Measurements from ENCODE around the gene RAB28. TPM values are rescaled to one million over a fixed set of nuclear protein-coding genes. Genes with fewer than 3 reads are reported as not detected.

The RAB28 gene
- total RNA-seq, result 14.0 and 19.5 TPM in 2 replicates

DNA sequence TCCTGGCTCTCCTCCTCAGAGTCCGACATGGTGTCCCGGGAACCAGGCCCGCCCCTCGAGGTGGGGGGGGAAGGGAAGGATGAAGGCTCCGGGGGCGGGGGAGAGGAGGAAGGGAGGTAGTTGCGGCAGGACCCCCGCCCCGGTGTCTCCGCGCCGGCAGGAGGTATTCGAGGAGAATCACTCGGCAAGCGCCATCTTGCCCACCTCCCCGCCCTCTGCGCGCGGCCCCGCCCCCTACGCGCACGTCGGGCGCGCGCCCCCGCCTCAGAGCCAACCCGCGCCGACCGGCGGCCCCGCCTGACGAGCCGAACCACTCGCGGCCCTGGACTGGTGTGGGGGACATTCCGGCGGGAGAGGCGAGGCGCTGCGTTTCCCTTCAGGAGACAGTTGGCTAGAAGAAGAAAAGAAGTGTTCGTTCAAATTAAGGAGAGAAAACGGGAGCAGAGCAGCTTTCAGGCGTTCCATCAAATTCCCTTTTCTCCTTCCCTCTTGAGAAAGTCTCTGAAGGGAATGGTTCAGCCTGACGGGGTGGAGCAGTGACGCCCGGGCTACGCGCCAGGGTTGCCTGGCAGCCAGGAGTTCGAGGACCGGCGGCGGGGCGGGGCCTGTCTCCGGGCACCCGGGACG, at the start of gene RAB28:
TSS of gene RAB28 (minus strand) at position 219 of the 627 bp plus-strand sequence.

Other genes starting within 250 kb of the RAB28 start
- 0.22 and 0.29 TPM in 2 replicates for gene NKX3-2, start 60.2 kb upstream of the RAB28 start, total RNA-seq
- gene BOD1L1, start 143.4 kb upstream of the RAB28 start, total RNA-seq, result 27.5 and 31.7 TPM in 2 replicates